MM.1S (cell line): Measurements from ENCODE around the gene EPX.

Source experiments
- DNase-seq: peaks from one replicate; pipeline ENCODE4 v3.0.0-alpha.2; 2015
- H2AFZ ChIP-seq: fragments of 300-600 bp; sonication (generic); 2 replicates; pipeline ENCODE4 v1.6.0; 2016; ENCODE audit warnings: antibody characterized with exemption, low read length
- H3F3A ChIP-seq: fragments of 300-600 bp; sonication (generic); 2 replicates; pipeline ENCODE4 v1.6.1; 2016; ENCODE audit warnings: mild to moderate bottlenecking, antibody characterized with exemption, low read length, moderate library complexity, mixed read lengths; ENCODE audit not compliant: insufficient read depth
- H3K27ac ChIP-seq: fragments of 300-600 bp; sonication (generic); 2 replicates; pipeline ENCODE4 v1.5.1; 2016; ENCODE audit warnings: mild to moderate bottlenecking, low read length
- H3K27me3 ChIP-seq: fragments of 300-600 bp; sonication (generic); replicated peaks from 2 replicates; pipeline ENCODE4 v1.6.0; 2016; ENCODE audit warnings: low read length; ENCODE audit not compliant: insufficient read depth
- H3K36me3 ChIP-seq: fragments of 300-600 bp; sonication (generic); replicated peaks from 2 replicates; pipeline ENCODE4 v1.6.1; 2016; ENCODE audit warnings: mild to moderate bottlenecking, low read length, mixed read lengths; ENCODE audit not compliant: insufficient read depth
- H3K4me1 ChIP-seq: fragments of 300-600 bp; sonication (generic); 2 replicates; pipeline ENCODE4 v1.6.1; 2016; ENCODE audit warnings: low read length, mixed read lengths
- H3K4me2 ChIP-seq: fragments of 300-600 bp; sonication (generic); 2 replicates; pipeline ENCODE4 v1.6.0; 2016; ENCODE audit warnings: low read depth, low read length
- H3K4me3 ChIP-seq: fragments of 300-600 bp; sonication (generic); 2 replicates; pipeline ENCODE4 v1.5.1; 2016; ENCODE audit warnings: low read length, mixed read lengths
- H3K79me2 ChIP-seq: fragments of 300-600 bp; sonication (generic); 2 replicates; pipeline ENCODE4 v1.6.1; 2016; ENCODE audit warnings: mixed run types, low read length, mixed read lengths
- H3K9ac ChIP-seq: fragments of 300-600 bp; sonication (generic); 2 replicates; pipeline ENCODE4 v1.6.1; 2016; ENCODE audit warnings: low read length, mixed read lengths
- H3K9me2 ChIP-seq: fragments of 300-600 bp; sonication (generic); replicated peaks from 2 replicates; pipeline ENCODE4 v1.6.1; 2016; ENCODE audit warnings: mild to moderate bottlenecking, low read length, mixed read lengths; ENCODE audit not compliant: insufficient read depth
- H3K9me3 ChIP-seq: fragments of 300-600 bp; sonication (generic); replicated peaks from 2 replicates; pipeline ENCODE4 v1.6.1; 2016; ENCODE audit warnings: mild to moderate bottlenecking, low read length, mixed read lengths; ENCODE audit not compliant: insufficient read depth
- H4K20me1 ChIP-seq: fragments of 300-600 bp; sonication (generic); 2 replicates; pipeline ENCODE4 v1.6.1; 2016; ENCODE audit warnings: mild to moderate bottlenecking, low read length, moderate library complexity, mixed read lengths; ENCODE audit not compliant: insufficient read depth
- CTCF ChIP-seq: fragments of 300-600 bp; sonication (generic); IDR thresholded peaks from 2 replicates; pipeline ENCODE4 v1.5.1; 2016; ENCODE audit warnings: antibody characterized with exemption, low read length, mixed read lengths
- EZH2 ChIP-seq: fragments of 300-600 bp; sonication (generic); optimal IDR thresholded peaks from 2 replicates; pipeline ENCODE3; 2017; ENCODE audit warnings: low read depth, mild to moderate bottlenecking, antibody characterized with exemption, low read length, mixed read lengths
- EZH2phosphoT487 ChIP-seq: fragments of 300-600 bp; sonication (generic); IDR thresholded peaks from 2 replicates; pipeline ENCODE4 v1.6.1; 2018; ENCODE audit warnings: antibody characterized with exemption, low read length

EPX gene

GRCh38 chr17:58184308-58184985, 8.1 kb upstream of the EPX start:
- Histone ChIP-seq H3K4me2 (no peak overlapping the region), H3K9me2 (no peaks in the 10 kb centered on the region), H3K36me3 (no peaks in the 10 kb centered on the region), H3F3A (no peaks in the 10 kb centered on the region), H3K27ac (no peak overlapping the region), H3K4me1 (no peaks in the 10 kb centered on the region), H2AFZ (no peak overlapping the region), H3K4me3 (no peak overlapping the region), H4K20me1 (no peaks in the 10 kb centered on the region), H3K9ac (no peak overlapping the region), H3K79me2 (no peaks in the 10 kb centered on the region), H3K9me3 (no peaks in the 10 kb centered on the region), H3K27me3 (peaks cover 14% of the 10 kb centered on the region; the same call in 1 of the 2 replicates)
- DNase-seq, result no peak
- no peak for TF ChIP-seq EZH2
- TF ChIP-seq EZH2phosphoT487, result no peak

GRCh38 chr17:58184986-58185761, 7.4 kb upstream of the EPX start:
- Histone ChIP-seq H3K9me3 (no peaks in the 10 kb centered on the region), H3K27ac (no peak overlapping the region), H3K9ac (no peak overlapping the region)

DNA sequence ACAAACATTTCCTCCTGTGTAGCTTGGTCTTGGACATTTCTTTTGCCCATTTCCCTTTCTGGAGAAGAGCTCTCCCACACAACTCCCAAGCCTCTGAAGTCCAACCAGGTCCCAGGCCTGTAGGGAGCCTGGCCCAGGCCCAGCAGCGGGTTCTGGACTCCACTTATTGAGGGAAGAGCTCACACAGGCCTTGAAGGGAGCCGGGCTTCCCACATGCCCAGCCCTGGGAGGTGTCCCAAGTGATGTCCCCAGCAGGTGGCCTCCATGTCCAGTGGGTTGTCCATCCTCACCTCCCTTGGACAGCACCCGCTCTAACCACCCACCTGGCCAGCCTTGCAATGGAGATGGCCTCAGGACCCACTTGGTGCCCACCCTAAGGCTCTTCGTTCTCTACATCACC, 5.9 kb upstream of the EPX start:
- H3K4me1 ChIP-seq, result no peaks in the 10 kb centered on the region
- peaks cover 14% of the 10 kb centered on the region for H3K27me3 ChIP-seq
- no peaks in the 10 kb centered on the region for H3K9me3 ChIP-seq
- H3K27ac ChIP-seq, result no peak overlapping the region
- H3K4me3 ChIP-seq, result no peak overlapping the region
- H3K4me2 ChIP-seq, result no peak overlapping the region
- H3K9ac ChIP-seq, result no peak overlapping the region
- H2AFZ ChIP-seq, result no peak overlapping the region
- H3K36me3 ChIP-seq, result no peaks in the 10 kb centered on the region
- no peaks in the 10 kb centered on the region for H3K79me2 ChIP-seq
- H3F3A ChIP-seq, result no peaks in the 10 kb centered on the region
- H4K20me1 ChIP-seq, result no peaks in the 10 kb centered on the region
- no peaks in the 10 kb centered on the region for H3K9me2 ChIP-seq
- DNase-seq, result no peak
- no peak for TF ChIP-seq CTCF
- no peak for TF ChIP-seq EZH2
- TF ChIP-seq EZH2phosphoT487, result no peak

More at GRCh38 chr17:58184986-58185761, 7.4 kb upstream of the EPX start:
- Histone ChIP-seq H3K27me3 (peaks cover 14% of the 10 kb centered on the region; the same call in 1 of the 2 replicates), H3K9me2 (no peaks in the 10 kb centered on the region), H3K4me2 (no peak overlapping the region), H3F3A (no peaks in the 10 kb centered on the region), H2AFZ (no peak overlapping the region), H3K4me3 (no peak overlapping the region), H3K4me1 (no peaks in the 10 kb centered on the region), H3K79me2 (no peaks in the 10 kb centered on the region), H3K36me3 (no peaks in the 10 kb centered on the region), H4K20me1 (no peaks in the 10 kb centered on the region)
- DNase-seq, result no peak
- TF ChIP-seq EZH2 (no peak), EZH2phosphoT487 (no peak), CTCF (no peak)

- Histone ChIP-seq H3K27me3 (peaks cover 14% of the 10 kb centered on the region), H4K20me1 (no peaks in the 10 kb centered on the region), H3K27ac (no peak overlapping the region), H3K4me3 (no peak overlapping the region), H3K9me3 (no peaks in the 10 kb centered on the region), H3K4me2 (no peak overlapping the region), H3K9me2 (no peaks in the 10 kb centered on the region), H3K4me1 (no peaks in the 10 kb centered on the region), H3F3A (no peaks in the 10 kb centered on the region), H3K79me2 (no peaks in the 10 kb centered on the region), H2AFZ (no peak overlapping the region), H3K36me3 (no peaks in the 10 kb centered on the region), H3K9ac (no peak overlapping the region)
- DNase-seq, result no peak
- TF ChIP-seq CTCF (no peak), EZH2 (no peak)
Observed at GRCh38 chr17:58187063-58187462, 5.5 kb upstream of the EPX start.
